ENCODE data around the gene SMPX.

SMPX gene

DNA sequence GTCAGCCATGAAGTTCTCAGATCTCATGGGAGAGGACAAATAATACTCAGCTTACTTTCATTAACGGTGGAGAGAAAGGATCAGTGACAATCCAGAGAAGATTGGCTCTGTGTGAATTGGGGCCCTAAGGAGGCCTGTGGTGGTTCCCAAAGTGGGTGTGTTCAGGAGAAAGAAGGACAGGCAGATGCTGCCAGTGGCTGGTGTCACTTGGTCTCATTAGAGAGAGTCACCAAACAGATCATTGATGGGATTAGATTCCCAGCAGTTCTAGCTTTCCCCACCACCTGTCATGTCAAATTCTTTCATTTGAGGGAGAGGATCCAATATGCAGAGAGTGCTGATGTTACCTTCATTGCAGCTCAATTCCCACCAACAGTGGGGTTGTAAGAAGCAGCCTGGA lies 8.0 kb downstream of the SMPX start:
- Histone ChIP-seq H3K9me3 (ENCODE audit: low read depth, low read length) (no peaks in the 10 kb centered on the region), H3K4me3 (no peak overlapping the region), H3K27ac (no peak overlapping the region), H3K36me3 (ENCODE audit: insufficient read depth, low read length) (no peaks in the 10 kb centered on the region), H3K9ac (ENCODE audit: insufficient read length) (no peak overlapping the region)
- no peak for DNase-seq (ENCODE audit: low read depth, low spot score)
- TF ChIP-seq EZH2 (IDR thresholded peaks at IDR 0.05) (no peak), FOXP2 (optimal IDR thresholded peaks at IDR 0.05; ENCODE audit: control extremely low read depth, extremely low read length, insufficient read depth) (no peak), POLR2AphosphoS5 (IDR thresholded peaks at IDR 0.05; ENCODE audit: borderline replicate concordance, low read depth, low read length) (no peak)

DNA sequence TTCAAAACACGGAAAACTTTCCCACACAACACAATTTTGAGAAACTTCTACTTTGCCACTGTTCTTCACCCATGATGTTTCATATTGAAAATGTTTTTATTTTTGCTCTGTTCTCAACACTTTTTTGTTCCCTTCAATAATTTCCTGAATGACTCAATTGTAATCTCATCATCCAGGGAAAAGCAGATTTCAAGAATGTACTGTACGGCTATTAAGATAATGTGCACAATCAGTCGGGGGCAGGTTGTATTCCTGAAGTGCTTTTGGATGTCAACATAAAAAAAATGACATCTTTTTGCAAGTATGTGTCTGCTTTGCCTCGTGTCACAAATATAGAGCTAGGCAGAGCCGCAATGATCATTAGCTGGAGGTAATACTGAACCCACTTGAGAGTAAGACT lies 9.7 kb downstream of the SMPX start:
- TF ChIP-seq FOXP2 (optimal IDR thresholded peaks at IDR 0.05; ENCODE audit: control extremely low read depth, extremely low read length, insufficient read depth) = no peak
- no peak for TF ChIP-seq POLR2AphosphoS5 (IDR thresholded peaks at IDR 0.05; ENCODE audit: borderline replicate concordance, low read depth, low read length)
- no peak for TF ChIP-seq EZH2 (IDR thresholded peaks at IDR 0.05)
- Histone ChIP-seq H3K4me3 (no peak overlapping the region), H3K36me3 (ENCODE audit: insufficient read depth, low read length) (no peaks in the 10 kb centered on the region), H3K27ac (no peak overlapping the region), H3K9me3 (ENCODE audit: low read depth, low read length) (no peaks in the 10 kb centered on the region), H3K9ac (ENCODE audit: insufficient read length) (no peak overlapping the region)
- DNase-seq (ENCODE audit: low read depth, low spot score) = no peak

DNA sequence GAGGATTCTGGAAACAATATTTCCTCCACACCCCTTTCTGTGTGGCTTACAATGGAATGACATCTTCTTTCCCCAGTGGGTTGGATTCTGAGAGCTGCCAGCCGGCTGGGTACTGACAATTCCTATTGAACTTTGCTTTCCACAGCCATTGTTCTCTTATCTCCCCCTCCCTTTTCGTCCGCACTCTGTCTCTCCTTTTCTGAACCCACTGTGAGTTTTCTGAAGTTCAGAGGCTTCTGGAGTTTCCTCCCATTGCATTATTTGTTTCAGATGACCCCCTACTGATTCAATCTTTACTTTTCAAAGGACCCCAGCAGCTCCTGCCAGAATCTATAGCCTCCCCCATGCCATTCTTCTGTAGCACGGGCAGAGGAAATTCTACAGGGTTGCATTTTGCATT lies 10.4 kb downstream of the SMPX start:
- Histone ChIP-seq H3K9ac (ENCODE audit: insufficient read length) (no peak overlapping the region), H3K4me3 (no peak overlapping the region), H3K9me3 (ENCODE audit: low read depth, low read length) (no peaks in the 10 kb centered on the region), H3K36me3 (ENCODE audit: insufficient read depth, low read length) (no peaks in the 10 kb centered on the region), H3K27ac (no peak overlapping the region)
- TF ChIP-seq EZH2 (IDR thresholded peaks at IDR 0.05) (no peak), POLR2AphosphoS5 (IDR thresholded peaks at IDR 0.05; ENCODE audit: borderline replicate concordance, low read depth, low read length) (no peak), FOXP2 (optimal IDR thresholded peaks at IDR 0.05; ENCODE audit: control extremely low read depth, extremely low read length, insufficient read depth) (no peak)
- DNase-seq (ENCODE audit: low read depth, low spot score) = no peak

DNA sequence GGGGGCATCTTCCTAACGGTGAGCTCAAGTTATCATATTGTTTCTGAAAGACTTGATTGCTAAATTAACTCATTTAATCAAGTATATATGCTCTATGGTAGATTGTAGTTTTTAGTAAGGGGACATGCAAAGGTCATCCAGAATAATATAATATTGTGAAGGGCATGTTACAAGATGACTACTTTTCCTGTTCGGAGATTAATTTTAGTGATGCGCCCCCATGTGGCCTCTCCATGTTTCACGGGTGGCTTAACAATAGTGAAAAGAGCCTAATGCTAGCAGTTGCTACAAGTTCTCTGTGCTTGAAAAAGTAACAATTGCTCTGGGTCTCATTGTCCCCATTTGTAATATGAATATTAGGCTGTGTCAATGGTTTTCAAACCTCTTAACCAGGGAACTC lies 12.2 kb downstream of the SMPX start:
- Histone ChIP-seq H3K36me3 (ENCODE audit: insufficient read depth, low read length) (no peaks in the 10 kb centered on the region), H3K27ac (no peak overlapping the region), H3K4me3 (no peak overlapping the region), H3K9ac (ENCODE audit: insufficient read length) (no peak overlapping the region), H3K9me3 (ENCODE audit: low read depth, low read length) (no peaks in the 10 kb centered on the region)
- TF ChIP-seq POLR2AphosphoS5 (IDR thresholded peaks at IDR 0.05; ENCODE audit: borderline replicate concordance, low read depth, low read length) = no peak
- TF ChIP-seq EZH2 (IDR thresholded peaks at IDR 0.05) = no peak
- no peak for DNase-seq (ENCODE audit: low read depth, low spot score)

DNA sequence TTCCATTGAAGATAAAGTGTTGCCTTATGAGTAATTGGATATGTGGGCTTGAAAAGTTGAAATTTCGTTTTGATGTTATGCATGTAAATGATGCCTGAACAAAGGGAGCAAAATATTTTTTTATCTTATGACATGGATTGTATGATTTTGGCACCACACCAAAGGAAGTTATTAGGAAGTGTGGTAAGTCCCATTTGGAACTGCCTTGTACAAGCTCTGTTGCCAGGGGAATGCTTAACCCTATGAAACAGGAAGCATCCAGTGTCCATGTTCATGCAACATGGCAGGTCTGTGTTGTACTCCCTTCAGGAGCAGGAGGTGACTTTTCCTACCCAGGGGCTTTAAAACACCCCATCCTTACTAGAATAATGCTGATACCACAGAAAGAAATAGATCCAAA lies 13.2 kb downstream of the SMPX start:
- H3K27ac ChIP-seq = no peak overlapping the region
- H3K36me3 ChIP-seq (ENCODE audit: insufficient read depth, low read length) = no peaks in the 10 kb centered on the region
- H3K9me3 ChIP-seq (ENCODE audit: low read depth, low read length) = no peaks in the 10 kb centered on the region
- no peak for TF ChIP-seq FOXP2 (optimal IDR thresholded peaks at IDR 0.05; ENCODE audit: control extremely low read depth, extremely low read length, insufficient read depth)
- no peak for TF ChIP-seq POLR2AphosphoS5 (IDR thresholded peaks at IDR 0.05; ENCODE audit: borderline replicate concordance, low read depth, low read length)
- TF ChIP-seq EZH2 (IDR thresholded peaks at IDR 0.05) = no peak
- DNase-seq (ENCODE audit: low read depth, low spot score) = no peak
- H3K4me3 ChIP-seq = no peak overlapping the region
- H3K9ac ChIP-seq (ENCODE audit: insufficient read length) = no peak overlapping the region

DNA sequence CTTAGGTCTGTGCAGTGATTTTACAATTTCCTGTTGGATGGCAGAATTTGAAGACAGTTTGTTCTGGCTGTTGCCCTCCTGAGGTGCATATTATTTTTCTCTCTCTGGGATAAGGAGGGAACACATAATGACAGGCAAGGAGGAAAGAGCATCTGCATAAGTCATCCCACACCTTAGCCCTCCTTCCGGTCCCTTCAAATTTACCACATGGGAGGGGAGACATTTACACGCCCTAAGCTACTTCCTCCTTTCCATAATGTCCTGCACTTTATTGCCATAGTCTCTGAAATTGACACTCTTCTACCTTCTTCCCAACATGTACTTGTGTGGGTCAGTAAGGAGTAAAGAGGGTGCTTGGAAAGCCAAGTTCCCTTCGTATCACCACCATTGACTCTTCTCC lies 13.9 kb downstream of the SMPX start:
- Histone ChIP-seq H3K27ac (no peak overlapping the region), H3K36me3 (ENCODE audit: insufficient read depth, low read length) (no peaks in the 10 kb centered on the region), H3K4me3 (no peak overlapping the region), H3K9me3 (ENCODE audit: low read depth, low read length) (no peaks in the 10 kb centered on the region), H3K9ac (ENCODE audit: insufficient read length) (no peak overlapping the region)
- no peak for DNase-seq (ENCODE audit: low read depth, low spot score)
- no peak for TF ChIP-seq EZH2 (IDR thresholded peaks at IDR 0.05)
- no peak for TF ChIP-seq FOXP2 (optimal IDR thresholded peaks at IDR 0.05; ENCODE audit: control extremely low read depth, extremely low read length, insufficient read depth)
- no peak for TF ChIP-seq POLR2AphosphoS5 (IDR thresholded peaks at IDR 0.05; ENCODE audit: borderline replicate concordance, low read depth, low read length)

DNA sequence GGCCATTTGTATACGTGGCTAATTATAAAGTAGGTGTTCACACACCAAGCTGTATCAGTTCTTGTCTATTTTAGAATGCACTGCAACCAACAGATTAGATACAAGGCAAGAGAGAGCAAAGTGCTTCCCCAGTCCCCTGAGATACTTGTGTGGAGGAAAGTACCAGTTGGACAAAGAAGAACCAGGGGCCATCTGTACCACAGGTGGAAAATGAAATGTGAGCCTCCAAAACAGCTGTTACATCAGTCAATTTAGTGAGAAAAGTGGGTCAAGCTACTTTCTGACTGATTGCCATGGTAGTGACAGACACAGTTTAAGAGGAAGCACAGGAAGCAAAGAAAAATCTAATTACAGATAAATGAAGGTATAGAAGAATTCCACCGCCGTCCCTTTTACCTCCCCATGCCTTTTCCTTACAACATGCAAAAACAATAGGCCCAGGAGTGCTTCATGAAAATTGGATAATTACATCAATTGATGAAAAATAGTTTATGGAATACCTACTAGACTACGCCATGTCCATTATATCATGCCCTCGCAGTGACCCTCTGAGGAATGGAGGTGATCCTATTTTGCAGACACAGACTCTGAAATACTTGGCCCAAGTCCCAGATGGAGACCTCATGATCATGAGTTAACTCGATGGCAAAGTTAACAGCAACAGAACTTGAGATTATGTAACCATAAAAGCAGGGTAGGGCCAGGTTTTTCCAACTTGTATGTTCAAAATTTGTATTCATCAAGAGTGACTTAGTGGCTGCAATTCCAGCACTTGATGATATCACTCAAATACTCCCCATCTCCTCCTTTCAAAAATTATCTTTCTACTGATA lies 15.8 kb downstream of the SMPX start:
- no peaks in the 10 kb centered on the region for H3K36me3 ChIP-seq (ENCODE audit: insufficient read depth, low read length)
- DNase-seq (ENCODE audit: low read depth, low spot score) = no peak
- no peak overlapping the region for H3K4me3 ChIP-seq
- no peak for TF ChIP-seq FOXP2 (optimal IDR thresholded peaks at IDR 0.05; ENCODE audit: control extremely low read depth, extremely low read length, insufficient read depth)
- no peak for TF ChIP-seq POLR2AphosphoS5 (IDR thresholded peaks at IDR 0.05; ENCODE audit: borderline replicate concordance, low read depth, low read length)
- TF ChIP-seq EZH2 (IDR thresholded peaks at IDR 0.05) = no peak
- no peaks in the 10 kb centered on the region for H3K9me3 ChIP-seq (ENCODE audit: low read depth, low read length)
- no peak overlapping the region for H3K9ac ChIP-seq (ENCODE audit: insufficient read length)
- no peak overlapping the region for H3K27ac ChIP-seq

DNA sequence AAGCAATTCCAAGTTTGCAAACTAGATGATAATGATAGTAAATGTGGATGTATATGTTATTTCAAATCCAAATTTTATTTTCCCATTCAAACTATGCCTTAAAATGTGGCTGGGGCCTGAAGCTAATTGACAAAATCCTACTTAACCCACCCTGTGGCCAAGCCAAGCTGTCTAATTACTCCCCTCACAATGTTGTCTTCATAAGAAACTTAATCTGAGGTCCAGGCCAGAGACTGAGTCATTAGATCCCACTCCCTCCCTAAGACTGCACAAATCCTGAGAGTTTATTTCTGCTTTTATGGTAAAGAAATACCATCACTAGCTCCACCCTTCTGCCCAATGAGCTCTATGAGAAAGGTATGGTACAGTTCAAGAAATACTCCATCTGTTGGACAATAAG lies 16.6 kb downstream of the SMPX start:
- no peak for DNase-seq (ENCODE audit: low read depth, low spot score)
- Histone ChIP-seq H3K9me3 (ENCODE audit: low read depth, low read length) (no peaks in the 10 kb centered on the region), H3K4me3 (no peak overlapping the region), H3K36me3 (ENCODE audit: insufficient read depth, low read length) (no peaks in the 10 kb centered on the region), H3K27ac (no peak overlapping the region), H3K9ac (ENCODE audit: insufficient read length) (no peak overlapping the region)
- TF ChIP-seq POLR2AphosphoS5 (IDR thresholded peaks at IDR 0.05; ENCODE audit: borderline replicate concordance, low read depth, low read length) = no peak
- no peak for TF ChIP-seq EZH2 (IDR thresholded peaks at IDR 0.05)
- TF ChIP-seq FOXP2 (optimal IDR thresholded peaks at IDR 0.05; ENCODE audit: control extremely low read depth, extremely low read length, insufficient read depth) = no peak
